Measurements from ENCODE around the gene MOB2.
"Not testable (repeated sequence)": the region's sequence is repeated elsewhere in the genome, so short reads cannot be mapped to it uniquely, and the experiment has no call there.

Gene MOB2

DNA sequence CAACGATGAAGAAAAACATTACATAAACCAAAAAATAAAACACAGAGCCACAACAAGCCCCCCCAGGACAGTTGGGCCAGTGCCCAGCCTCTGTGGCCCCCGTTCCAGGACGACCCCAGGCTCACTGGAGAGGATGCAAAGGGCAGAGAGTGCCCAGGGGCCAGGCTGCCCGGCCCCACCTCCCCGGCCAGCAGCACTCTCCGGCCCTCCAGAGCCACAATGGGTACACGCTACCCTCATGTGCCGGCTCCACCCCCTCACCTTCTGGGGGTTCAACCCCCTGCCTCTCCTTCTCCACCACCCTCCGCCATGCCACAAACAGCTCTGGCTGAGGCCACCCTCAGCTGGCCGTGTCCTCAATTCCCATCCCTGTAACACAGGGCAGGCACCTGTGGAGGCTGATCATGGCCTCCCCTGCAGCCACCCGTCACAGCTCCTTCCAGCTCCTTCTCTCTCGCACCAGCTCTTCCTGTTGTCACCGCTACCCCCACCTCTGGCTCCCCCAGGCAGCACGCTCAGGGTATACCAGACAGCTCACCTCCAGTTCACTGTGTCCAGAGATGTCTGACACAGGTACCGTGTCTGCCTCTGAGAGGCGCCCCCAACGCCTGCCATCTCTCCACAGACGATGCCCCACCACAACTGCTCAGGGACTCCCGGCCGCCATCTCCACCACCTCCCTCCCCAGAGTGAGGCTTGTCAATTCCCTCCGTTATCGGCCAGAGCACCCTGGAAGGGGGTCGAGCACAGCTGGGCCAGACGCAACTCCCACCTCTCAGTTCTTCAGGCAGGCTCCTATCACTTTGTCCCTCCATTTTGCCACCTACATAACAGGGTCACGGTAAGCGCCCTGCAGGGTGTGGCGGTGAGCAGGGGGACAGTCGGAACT, 30.8 kb upstream of the MOB2 start:
- DNase-seq: no peak

DNA sequence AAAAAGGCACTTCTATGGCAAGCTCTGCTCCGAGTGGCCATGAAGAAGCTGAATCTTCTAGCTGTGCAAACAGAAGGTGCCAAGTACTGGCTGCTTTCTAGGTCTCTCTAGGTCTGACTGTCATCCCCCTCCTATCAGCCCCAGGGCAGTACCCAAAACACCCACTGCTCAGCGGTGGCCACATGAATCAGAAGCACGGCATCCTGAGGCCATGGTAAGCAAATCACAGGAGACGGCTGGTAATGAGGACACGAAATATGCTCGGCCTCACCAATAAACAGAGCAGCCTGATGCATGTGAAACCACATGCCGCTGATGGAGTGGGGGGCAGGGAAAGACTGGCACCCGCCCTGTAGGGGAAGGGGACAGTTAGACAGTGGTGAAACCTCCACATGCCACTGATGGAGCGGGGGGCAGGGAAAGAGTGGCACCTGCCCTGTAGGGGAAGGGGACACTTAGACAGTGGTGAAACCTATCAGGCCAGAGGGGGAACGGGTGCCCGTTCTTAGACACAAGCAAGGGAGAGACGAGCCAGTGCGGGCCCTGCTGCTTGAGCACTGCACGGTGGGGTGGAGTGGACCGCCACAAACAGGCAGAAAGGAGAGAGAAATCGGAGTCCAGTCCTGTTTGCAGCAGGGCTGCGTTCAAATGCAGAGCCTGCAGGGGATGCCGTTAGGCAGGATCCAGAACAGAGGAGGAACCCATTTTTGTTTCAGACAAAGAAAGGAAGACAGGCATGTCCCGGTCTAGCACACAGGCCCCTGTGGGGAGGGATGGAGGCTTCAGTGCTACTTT, 29.9 kb upstream of the MOB2 start:
- no peak for DNase-seq

DNA sequence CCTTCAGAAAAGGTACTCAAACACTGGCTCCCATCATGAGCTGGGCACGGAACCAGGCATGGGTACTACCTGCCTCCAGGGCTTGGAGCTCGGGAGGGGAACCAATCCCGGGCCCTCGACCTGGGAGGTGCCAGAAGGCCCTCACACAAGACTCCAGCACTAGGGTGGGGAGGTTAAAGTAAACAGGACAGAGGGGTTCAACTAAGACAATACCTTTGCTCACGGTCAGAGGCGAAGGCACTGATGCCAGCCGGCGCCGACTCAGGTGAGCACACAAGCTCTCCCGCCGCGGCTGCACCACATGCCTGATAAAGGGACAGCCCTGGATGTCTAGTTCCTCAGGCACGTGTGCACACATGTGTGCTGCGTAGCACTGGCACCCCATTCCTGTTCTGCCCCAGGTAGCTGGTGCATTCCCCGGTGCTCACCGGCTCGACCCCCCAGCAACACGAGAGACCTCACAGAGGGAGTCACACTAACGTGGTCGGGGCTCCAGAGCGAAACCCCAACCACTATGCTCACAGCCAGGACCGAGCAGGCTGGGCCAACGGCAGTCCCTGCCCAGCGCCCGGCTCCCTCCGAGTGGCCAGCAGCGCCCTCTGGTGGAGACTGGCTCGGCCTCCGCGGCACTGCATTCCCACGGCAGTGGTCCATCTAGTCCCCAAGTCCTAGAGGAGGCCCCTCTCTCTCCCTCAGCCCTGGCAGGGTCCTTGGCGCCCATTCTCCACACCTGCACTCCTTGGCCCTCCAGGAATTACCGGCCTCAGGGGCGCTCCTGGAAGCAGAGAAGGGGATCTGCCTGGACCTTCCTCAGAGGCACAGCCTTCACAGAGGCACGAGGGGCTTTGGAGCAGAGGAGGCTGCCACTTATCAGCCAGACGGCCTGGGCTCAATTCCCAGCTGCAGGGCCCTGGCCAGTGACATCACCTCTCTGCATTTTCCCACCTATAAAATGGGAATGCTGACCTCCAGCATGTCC, 28.8 kb upstream of the MOB2 start:
- peak; percentile 25 for DNase-seq

DNA sequence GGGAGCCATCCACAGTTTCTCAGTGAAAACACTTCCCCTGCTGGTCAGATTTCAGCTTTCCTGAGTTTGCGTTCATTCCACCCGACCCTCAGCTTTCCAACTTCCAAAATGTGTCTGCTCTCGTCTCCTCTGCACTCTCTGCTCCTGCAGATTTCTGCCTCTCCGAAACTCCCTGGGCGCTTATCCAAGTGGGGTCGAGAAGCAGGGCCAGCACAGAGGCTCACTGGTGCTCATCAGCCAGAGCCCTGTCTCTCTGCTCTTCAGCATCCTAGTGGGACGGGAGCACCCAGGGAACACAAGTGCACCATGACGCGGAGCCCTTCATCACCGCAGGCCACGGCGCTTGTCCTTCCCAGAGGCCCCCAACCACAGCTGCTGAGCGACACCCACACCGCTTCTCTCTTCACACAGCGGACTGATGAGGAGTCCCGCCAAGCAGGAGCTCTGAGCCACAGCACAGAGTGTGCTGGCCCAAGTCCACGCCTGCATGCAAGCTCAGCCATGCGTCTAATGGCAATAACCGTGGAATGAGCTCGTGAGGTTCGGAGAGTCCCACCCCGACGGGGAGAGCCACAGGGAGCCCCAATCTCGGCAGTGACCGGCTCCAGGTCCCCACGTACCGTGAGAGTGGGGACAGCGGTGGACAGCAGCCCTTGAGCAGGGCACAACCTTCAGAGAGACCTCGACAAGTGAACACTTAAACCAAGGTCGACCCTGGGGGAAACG, 27.9 kb upstream of the MOB2 start:
- no peak for DNase-seq

DNA sequence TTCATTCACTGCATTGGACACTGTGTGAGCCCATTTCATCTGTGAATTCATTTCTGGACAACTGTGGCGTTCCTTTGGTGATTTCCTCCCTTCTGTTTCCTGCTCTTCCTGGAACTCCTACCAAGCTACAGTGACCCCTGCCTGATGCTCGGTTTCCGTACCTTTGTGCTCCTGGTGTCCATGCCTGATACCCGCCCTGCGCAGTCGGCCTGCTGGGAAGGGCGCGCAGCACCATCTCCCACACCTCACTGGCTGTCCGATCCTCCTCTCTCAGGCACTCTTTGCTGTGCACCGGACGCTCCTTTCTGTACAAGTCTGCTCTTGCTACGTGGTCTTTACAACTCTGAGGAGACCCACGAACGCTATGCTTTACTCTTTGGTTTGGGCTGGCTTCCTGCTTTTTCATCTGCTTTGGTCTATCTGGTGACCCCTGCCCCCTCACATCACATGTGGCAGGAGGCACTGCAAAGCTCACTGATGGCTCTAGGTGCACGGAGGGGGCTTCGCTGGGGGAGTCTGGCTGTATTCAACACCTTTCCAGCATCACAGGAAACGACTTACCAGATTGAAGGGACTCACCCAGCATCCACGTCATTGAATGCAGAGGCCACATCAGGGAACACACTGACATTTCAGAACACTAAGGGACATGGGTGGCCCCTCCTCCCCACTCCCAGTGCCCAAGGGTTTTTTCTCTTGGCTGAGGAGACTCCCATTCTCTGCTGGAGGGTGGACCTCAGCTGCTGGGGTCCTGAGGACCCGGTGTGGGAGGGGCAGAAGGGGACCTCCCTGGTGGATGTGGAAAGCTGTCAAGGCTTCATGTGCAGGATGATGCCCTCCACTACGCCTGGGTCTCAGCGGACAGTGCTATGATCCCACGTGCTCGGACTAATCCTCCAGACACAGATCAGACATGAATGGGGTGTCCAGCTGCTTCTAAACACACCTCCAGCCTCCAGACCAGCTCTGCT, 27.0 kb upstream of the MOB2 start:
- DNase-seq: no peak

DNA sequence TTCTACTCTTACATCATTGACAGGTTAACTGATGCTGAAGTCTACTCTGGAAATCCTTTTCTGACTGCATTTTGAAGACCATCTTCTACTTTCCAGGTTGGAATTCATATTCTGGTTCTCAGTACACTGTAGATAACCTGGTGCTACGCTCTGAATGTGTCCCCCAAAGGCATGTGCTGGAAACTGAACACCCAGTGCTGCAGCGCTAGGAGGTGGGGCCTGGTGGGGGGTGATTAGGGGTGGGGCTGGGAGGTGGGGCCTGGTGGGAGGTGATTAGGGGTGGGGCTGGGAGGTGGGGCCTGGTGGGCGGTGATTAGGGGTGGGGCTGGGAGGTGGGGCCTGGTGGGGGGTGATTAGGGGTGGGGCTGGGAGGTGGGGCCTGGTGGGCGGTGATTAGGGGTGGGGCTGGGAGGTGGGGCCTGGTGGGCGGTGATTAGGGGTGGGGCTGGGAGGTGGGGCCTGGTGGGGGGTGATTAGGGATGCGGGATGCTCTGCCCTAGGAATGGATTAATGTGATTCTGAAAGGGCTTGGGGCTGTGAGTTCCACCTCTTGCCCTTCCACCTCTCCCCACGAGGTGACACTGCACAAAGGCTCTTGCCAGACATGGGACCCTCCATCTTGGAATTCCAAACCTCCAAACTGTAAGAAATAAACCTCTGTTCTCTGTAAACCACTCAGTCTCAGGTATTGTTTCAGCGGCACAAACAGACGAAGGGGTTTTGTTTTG, 26.1 kb upstream of the MOB2 start:
- DNase-seq: not testable (repeated sequence)

DNA sequence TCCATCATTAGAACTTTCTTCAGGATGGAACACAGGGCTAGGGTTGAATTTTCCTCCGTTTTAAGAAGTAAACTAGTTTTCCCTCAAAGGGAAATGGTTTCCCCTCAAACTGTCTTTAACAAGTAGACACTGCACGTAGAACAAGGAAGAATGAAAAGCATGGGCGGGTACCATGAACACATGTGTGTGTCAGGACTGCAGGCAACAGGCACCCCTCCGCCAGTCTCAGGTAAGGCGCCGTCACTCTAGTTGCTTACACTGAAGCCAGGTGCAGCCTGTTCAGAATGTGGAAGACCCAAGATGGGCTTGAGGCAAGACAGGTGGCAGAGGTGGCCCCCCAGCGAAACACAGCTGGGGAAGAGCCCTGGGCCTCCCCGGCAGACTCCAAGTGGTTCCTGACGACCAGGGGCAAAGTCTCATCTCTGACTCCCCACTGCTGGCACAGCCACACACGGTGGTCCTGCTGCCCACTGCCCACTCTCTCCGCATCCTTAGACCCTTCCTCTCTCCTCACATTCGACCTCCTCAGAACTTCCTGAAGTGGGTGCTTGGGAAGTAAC, 25.4 kb upstream of the MOB2 start:
- DNase-seq: no peak

DNA sequence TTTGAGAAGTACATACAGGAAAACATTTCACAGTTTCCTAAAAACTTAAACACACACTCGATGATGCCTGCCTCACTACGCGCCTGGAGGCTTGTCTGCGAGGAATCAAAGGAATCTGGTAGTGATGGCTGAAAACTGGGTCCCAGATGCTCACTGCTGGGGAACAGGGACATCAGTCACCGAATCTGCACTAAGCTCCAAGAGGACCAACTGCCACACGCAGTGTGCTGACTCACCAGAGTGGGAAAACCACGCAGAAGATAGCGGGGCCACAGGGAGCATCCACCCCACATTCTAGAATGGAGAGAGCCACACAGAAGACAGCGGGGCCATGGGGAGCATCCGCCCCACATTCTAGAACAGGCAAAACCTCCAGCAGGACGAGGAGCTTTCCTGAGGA, 24.3 kb upstream of the MOB2 start:
- no peak for DNase-seq

DNA sequence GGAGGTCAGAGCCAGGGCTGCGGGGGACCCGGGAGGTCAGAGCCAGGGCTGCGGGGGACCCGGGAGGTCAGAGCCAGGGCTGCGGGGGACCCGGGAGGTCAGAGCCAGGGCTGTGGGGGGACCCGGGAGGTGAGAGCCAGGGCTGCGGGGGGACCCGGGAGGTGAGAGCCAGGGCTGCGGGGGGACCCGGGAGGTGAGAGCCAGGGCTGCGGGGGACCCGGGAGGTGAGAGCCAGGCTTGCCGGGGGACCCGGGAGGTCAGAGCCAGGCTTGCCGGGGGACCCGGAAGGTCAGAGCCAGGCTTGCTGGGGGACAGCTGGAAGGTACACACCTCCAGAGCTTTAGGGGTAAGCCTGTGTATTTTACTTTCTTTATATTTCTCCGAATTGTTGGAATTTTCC, 23.8 kb upstream of the MOB2 start:
- not testable (repeated sequence) for DNase-seq

DNA sequence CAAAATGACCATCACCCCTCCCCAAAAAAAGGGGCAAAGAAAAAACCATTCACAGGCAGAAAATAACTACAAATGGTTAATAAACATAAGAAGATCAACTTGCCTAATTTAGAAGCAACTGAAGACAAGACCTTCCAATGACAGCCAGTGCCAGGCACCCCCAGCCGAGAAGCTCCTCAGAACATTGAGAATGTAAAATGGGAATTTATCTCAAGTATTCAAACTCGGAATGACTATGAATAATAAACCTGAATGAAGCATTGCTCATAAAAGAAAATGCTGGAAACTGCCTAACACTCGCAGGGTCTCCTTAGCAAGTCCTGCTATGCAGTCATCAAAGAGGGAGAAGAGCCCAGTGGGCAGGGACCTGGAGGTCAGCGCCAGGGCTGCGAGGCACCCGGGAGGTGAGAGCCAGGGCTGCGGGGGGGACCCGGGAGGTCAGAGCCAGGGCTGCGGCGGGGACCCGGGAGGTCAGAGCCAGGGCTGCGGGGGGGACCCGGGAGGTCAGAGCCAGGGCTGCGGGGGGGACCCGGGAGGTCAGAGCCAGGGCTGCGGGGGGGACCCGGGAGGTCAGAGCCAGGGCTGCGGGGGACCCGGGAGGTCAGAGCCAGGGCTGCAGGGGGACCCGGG, 23.2 kb upstream of the MOB2 start:
- no peak for DNase-seq

DNA sequence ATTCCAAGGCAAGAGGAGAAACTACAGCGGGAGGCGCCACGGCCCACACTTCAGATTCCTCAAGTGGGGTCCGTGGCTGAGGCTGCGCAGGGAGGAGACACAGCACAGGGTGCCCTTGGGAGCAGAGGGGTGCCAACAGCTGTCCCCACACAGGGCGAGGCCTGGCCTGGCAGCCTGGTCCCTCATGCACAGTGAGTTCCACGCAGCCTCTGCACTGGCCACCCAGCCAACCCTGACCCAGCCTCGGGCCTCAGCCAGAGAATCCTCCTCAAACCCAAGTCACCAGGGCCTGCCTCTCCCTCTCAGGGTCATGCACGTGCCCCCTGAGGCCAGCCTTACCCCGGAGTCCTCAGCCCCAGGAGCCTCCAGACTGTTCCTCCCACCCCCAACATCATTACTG, 22.4 kb upstream of the MOB2 start:
- no peak for DNase-seq

DNA sequence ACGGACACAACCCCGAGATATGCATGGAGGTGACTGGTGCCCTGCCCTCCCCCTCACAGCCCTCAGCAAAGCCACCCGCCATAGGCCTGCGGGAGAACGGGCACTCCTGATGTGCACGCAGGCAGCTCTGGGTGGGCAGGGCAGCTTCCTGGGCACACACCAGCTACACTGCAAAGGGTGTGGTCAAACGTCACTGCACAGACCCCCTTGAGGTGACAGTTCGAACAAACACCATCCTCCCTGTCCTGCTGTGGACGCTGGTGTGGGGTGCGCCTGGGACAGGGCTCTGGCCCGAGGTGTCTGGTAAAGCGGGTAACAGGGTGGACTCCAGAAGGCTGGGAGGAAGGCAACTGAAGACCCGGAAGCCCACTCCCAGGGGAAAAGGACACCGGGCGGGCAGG, 21.9 kb upstream of the MOB2 start:
- DNase-seq: no peak

DNA sequence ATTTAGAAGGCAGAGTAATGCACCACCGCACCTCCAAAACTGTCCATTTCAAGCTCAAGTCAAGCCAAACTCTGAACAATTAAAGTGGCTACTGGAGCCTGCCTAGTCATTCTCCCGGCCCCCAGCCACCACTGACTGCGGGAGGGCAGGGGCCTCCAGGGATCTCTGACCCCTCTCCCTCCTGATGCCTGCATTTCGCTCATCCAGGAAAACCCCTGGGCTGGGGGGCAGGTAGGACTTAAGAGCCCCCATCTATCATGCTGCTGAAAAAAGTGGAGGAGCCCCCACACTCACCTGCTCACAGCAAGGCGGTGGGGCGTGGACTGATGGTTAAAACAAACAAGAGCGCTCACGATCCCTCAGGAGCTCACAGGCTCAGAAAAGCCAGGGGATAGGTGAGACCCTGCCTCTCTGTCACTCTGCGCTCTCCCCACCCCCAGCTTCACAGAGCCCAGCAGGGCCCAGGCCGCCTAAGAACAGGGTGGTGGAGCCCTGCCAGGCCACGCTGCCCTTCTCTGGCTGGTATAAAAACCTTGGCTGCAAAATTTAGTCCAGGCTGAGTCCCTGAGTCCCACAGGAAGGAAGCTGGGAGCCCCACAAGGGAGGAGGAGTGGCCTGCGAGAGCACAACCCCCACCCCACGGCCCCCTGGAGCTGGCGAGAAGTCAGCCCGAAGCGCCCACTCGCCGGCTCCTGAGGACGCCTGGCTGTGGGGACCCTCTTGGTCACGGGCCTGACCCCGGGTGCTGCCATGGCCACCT, 21.0 kb upstream of the MOB2 start:
- DNase-seq: no peak

DNA sequence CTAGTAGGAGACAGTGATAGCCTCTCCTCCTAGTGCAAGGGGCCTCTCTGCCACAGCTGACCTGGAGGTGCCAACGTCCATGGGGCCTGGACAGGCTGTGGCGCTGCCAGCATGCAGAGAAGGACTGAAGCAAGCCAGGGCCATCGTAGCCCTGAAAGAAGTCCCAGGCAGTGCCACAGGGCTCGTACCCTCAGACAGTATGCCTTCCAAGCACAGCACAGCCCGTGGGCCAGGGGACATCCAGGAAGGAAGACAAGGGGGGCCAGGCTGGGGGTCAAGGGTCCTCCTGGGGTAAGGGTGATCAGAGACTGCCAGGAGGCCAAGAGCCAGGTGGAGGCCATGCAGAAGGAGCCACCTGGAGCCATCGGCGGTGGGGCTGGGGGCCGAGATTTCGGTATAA, 20.4 kb upstream of the MOB2 start:
- DNase-seq: no peak

DNA sequence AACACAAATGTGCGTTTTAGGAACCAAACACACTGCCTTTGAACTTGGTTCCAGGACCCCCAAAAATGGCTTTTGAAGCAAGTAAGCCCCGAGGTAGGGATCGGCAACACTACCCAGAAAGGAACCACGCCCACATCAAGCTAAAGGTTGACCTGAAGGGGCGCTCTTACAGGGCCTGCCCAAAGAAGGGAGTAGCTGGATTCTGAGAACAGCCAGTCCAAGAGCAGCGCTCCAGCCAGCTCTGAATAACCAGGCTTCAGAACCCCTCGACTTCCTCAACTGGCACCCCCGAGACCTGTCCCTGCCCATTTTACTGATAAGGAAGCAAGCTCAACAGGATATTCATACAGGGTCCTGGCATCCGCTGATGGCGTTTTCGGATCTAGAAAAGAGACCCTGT, 18.9 kb upstream of the MOB2 start:
- no peak for DNase-seq

DNA sequence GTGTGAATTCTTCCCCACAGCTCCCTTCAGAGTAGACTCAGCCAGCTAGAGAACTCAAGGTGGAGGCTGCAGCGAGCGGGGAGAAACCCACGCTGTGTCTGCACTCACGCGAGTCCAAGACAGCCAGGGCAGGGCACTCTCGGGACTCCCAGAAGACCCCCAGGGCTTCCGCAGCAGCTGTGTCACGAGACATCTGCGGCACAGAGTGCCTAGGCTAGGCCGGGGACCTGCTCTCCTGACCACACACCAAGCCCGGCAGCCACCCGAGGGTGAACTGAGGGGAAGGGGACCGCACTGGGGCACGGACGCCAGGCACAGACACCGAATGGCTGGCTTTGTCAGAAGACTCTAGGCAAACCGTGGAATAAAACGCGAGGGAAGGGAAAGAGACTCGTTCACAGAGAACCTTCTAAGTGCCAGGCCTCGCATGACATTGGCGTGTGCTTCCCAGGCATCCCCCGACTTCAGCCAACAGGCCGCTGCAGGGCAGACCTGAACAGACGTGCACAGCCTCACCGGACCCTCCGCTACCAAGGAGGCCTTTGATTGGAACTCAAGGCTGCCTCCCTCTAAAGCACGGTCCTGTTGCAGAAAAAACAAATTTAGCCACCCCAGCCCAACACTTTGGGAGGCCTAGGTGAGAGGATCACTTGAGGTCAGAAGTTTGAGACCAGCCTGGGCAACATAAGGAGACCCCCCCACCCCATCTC, 18.2 kb upstream of the MOB2 start:
- DNase-seq: no peak

DNA sequence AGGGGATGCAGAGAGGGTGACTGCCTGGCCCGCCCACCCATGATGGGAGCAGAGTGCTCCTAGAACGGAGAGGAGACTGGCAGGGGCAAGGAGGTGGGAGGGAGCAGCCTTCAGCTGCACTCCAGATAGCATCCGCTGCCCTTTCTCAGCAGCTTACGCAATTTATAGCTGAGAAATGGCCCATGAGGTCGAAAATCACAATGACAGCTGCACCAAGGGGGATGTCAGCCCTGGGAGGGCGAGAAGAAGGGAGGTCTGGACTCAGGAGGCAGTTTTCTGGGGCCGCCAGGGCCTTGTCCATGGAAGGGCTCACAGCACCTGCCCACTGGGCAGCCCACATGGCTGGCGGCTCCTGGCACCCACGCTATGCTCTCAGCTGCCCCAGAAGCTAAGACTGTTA, 17.6 kb upstream of the MOB2 start:
- no peak for DNase-seq

DNA sequence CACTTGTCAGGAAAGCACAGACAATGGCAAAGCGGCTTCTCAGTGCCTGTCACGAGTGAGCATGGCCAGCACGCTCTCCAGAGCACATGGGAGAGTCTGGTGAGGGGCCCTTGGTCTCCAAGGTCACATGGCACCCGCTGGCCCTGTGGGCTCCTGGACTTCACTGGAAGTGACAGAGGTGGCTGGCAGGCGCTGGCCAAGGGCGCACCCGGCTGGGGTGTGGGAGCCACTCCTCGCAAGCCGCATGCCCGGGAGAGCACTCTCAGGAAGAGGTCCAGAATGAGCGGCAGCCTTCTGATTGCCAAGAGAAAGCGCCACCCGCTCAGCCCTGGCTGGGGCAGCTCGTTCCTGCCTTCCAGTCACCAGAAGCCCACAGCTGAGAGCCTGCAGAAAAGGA, 17.1 kb upstream of the MOB2 start:
- no peak for DNase-seq

Data from NCI-H446 treated with DMSO at 0.1 percent for 48 hours (cell line).